Neural progenitor cell (in vitro differentiated cells): ENCODE results near the gene VAV2.

ENCODE experiments used
- EZH2 ChIP-seq: fragments of 200-600 bp; sonication (generic); IDR thresholded peaks from 2 replicates; pipeline ENCODE4 v1.6.1; 2017; ENCODE audit warnings: antibody characterized with exemption, mild to moderate bottlenecking, moderate library complexity
- EZH2phosphoT487 ChIP-seq: fragments of 200-600 bp; sonication (generic); IDR thresholded peaks from 2 replicates; pipeline ENCODE4 v1.6.1; 2017; ENCODE audit warnings: antibody characterized with exemption
- TF ChIP-seq, protein P1 (sequence below): fragments of 200-600 bp; sonication (generic); IDR thresholded peaks from 2 replicates; pipeline ENCODE4 v1.5.1; 2017; ENCODE audit warnings: antibody characterized with exemption, mild to moderate bottlenecking

DNA sequence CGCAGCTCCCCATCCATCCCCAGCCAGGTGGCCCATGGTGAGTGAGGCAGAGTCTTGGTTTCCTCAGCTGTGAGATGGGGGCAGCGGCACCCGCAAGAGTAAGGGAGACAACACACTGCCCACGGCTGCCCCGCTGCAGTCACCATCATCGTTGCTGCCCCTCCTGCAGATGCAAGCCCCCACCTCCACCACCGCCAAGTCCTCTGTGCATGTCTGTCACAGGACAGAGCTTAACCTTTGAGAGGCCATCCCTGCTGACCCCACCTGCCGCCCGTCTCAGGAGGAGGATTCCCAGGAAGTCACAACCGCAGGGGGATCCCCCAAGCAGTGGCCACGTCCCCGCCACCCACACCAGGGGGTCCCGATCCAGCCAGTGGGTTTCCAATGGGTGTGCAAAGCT, 113.7 kb downstream of the VAV2 start:
- TF ChIP-seq, protein P1, sequence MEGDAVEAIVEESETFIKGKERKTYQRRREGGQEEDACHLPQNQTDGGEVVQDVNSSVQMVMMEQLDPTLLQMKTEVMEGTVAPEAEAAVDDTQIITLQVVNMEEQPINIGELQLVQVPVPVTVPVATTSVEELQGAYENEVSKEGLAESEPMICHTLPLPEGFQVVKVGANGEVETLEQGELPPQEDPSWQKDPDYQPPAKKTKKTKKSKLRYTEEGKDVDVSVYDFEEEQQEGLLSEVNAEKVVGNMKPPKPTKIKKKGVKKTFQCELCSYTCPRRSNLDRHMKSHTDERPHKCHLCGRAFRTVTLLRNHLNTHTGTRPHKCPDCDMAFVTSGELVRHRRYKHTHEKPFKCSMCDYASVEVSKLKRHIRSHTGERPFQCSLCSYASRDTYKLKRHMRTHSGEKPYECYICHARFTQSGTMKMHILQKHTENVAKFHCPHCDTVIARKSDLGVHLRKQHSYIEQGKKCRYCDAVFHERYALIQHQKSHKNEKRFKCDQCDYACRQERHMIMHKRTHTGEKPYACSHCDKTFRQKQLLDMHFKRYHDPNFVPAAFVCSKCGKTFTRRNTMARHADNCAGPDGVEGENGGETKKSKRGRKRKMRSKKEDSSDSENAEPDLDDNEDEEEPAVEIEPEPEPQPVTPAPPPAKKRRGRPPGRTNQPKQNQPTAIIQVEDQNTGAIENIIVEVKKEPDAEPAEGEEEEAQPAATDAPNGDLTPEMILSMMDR, result no peak
- no peak for TF ChIP-seq EZH2phosphoT487
- no peak for TF ChIP-seq EZH2
